KMS-11 (cell line): ENCODE data around the gene ABCC2.

Experiments
- H2AFZ ChIP-seq: fragments of 200-600 bp; sonication (generic); 2 replicates; pipeline ENCODE4 v1.6.1; 2016; ENCODE audit warnings: antibody characterized with exemption, mixed run types, low read depth
- H3K27ac ChIP-seq: fragments of 200-600 bp; sonication (generic); 2 replicates; pipeline ENCODE4 v1.6.1; 2016; ENCODE audit warnings: mild to moderate bottlenecking, mixed run types
- H3K27me3 ChIP-seq: fragments of 200-600 bp; sonication (generic); 2 replicates; pipeline ENCODE4 v1.6.1; 2017; ENCODE audit warnings: mild to moderate bottlenecking, low read depth, mixed run types, moderate library complexity; ENCODE audit not compliant: insufficient read depth
- H3K36me3 ChIP-seq: fragments of 200-600 bp; sonication (generic); 2 replicates; pipeline ENCODE4 v1.6.1; 2017; ENCODE audit warnings: mild to moderate bottlenecking, mixed run types; ENCODE audit not compliant: insufficient read depth
- H3K4me1 ChIP-seq: fragments of 200-600 bp; sonication (generic); 2 replicates; pipeline ENCODE4 v1.6.1; 2016; ENCODE audit warnings: mild to moderate bottlenecking, low read depth, mixed run types; ENCODE audit not compliant: poor library complexity, severe bottlenecking
- H3K4me2 ChIP-seq: fragments of 200-600 bp; sonication (generic); 2 replicates; pipeline ENCODE4 v1.7.0; 2016; ENCODE audit warnings: mild to moderate bottlenecking, mixed run types
- H3K4me3 ChIP-seq: fragments of 200-600 bp; sonication (generic); IDR thresholded peaks from 2 replicates; pipeline ENCODE4 v1.6.1; 2017; ENCODE audit warnings: low read depth, low read length, mixed read lengths; ENCODE audit not compliant: insufficient read depth
- H3K79me2 ChIP-seq: fragments of 200-600 bp; sonication (generic); 2 replicates; pipeline ENCODE4 v1.6.1; 2016; ENCODE audit warnings: low read depth, mixed run types; ENCODE audit not compliant: insufficient read depth
- H3K9ac ChIP-seq: fragments of 200-600 bp; sonication (generic); 2 replicates; pipeline ENCODE4 v1.6.1; 2016; ENCODE audit warnings: mild to moderate bottlenecking, mixed run types
- H4K20me1 ChIP-seq: fragments of 200-600 bp; sonication (generic); 2 replicates; pipeline ENCODE4 v1.6.1; 2016; ENCODE audit warnings: mild to moderate bottlenecking, mixed run types; ENCODE audit not compliant: insufficient read depth
- TF ChIP-seq, protein P1 (sequence below): fragments of 200-600 bp; sonication (generic); conservative IDR thresholded peaks from 2 replicates; pipeline ENCODE4 v1.6.1; 2017; ENCODE audit warnings: low read depth, mild to moderate bottlenecking, antibody characterized with exemption, low read length, moderate library complexity, mixed read lengths

Gene ABCC2

DNA sequence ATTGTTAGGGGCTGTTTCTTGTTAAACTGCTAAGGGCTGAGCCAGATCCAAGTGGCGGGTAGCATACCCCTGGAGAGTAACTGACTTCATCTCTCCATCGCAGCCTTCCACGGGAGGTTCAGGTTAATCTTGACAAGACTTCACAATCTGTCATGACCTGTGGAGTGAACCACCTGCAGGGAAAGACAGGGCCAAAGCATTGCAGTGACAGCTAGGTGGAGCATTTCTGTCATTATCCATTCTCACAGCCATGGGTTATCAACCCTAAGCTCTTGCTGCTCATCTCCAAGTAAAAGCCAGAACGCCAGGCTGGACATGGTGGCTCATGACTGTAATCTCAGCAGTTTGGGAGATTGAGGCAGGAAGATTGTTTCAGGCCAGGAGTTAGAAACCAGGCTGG, 17.2 kb downstream of the ABCC2 start:
- Histone ChIP-seq H3K36me3 (no peaks in the 10 kb centered on the region), H4K20me1 (no peaks in the 10 kb centered on the region), H3K27me3 (no peaks in the 10 kb centered on the region), H3K9ac (no peak overlapping the region), H3K4me1 (no peaks in the 10 kb centered on the region), H3K4me3 (no peak overlapping the region), H3K4me2 (no peak overlapping the region), H3K79me2 (no peaks in the 10 kb centered on the region), H3K27ac (no peak overlapping the region), H2AFZ (no peak overlapping the region)
- TF ChIP-seq, protein P1, sequence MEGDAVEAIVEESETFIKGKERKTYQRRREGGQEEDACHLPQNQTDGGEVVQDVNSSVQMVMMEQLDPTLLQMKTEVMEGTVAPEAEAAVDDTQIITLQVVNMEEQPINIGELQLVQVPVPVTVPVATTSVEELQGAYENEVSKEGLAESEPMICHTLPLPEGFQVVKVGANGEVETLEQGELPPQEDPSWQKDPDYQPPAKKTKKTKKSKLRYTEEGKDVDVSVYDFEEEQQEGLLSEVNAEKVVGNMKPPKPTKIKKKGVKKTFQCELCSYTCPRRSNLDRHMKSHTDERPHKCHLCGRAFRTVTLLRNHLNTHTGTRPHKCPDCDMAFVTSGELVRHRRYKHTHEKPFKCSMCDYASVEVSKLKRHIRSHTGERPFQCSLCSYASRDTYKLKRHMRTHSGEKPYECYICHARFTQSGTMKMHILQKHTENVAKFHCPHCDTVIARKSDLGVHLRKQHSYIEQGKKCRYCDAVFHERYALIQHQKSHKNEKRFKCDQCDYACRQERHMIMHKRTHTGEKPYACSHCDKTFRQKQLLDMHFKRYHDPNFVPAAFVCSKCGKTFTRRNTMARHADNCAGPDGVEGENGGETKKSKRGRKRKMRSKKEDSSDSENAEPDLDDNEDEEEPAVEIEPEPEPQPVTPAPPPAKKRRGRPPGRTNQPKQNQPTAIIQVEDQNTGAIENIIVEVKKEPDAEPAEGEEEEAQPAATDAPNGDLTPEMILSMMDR: no peak

DNA sequence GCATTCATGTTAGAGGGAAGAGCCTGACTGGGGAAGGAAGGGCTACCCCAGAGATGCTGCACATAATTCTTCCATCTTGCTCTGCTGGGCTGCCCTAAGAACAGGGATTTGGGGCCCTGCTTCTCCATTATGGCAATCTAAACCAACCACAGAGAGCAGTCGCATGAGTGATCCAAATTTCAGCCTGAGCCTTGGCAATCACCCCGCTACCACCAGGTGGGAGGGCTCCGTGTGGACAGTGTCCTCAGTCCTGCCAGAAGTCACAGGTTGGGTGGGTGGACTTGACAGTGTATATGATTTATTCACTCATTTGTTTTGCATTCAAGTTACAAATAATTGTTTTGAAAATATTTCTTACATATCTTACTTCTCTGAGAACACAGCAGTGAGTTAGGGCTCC, 22.0 kb downstream of the ABCC2 start:
- Histone ChIP-seq H3K9ac (no peak overlapping the region), H3K27me3 (no peaks in the 10 kb centered on the region), H3K4me1 (no peaks in the 10 kb centered on the region), H3K27ac (no peak overlapping the region), H2AFZ (no peak overlapping the region), H4K20me1 (no peaks in the 10 kb centered on the region), H3K79me2 (no peaks in the 10 kb centered on the region), H3K4me2 (no peak overlapping the region), H3K4me3 (no peak overlapping the region), H3K36me3 (no peaks in the 10 kb centered on the region)
- TF ChIP-seq, protein P1: no peak

- Histone ChIP-seq H3K4me2 (no peak overlapping the region), H3K4me3 (no peak overlapping the region), H3K27ac (no peak overlapping the region), H3K4me1 (no peaks in the 10 kb centered on the region), H4K20me1 (no peaks in the 10 kb centered on the region), H3K27me3 (no peaks in the 10 kb centered on the region), H3K9ac (no peak overlapping the region), H3K36me3 (no peaks in the 10 kb centered on the region), H2AFZ (no peak overlapping the region), H3K79me2 (no peaks in the 10 kb centered on the region)
- TF ChIP-seq, protein P1: no peak
Measured at GRCh38 chr10:99805190-99805589, 22.8 kb downstream of the ABCC2 start.

DNA sequence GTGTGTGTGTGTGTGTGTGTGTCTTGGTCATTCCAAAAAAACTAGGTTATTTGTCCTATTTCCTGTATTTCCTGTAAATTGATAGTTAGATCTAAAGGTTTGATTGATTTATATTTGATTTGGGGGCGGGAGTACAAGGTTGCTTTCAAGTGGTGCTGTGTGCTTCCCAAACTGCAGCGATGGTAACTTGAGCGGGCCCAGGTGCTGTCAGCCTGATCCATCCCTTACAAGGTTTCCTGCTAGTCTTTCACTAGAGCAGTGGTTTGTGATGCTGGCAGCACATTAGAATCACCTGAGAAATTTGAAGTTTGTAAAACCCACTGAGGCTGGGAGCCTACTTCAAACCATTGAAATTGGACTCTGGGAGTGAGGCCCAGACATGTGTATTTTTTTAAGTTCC, 23.7 kb downstream of the ABCC2 start:
- H3K4me3 ChIP-seq: no peak overlapping the region
- no peak overlapping the region for H3K27ac ChIP-seq
- no peak overlapping the region for H3K4me2 ChIP-seq
- H4K20me1 ChIP-seq: no peaks in the 10 kb centered on the region
- H3K27me3 ChIP-seq: no peaks in the 10 kb centered on the region
- H2AFZ ChIP-seq: no peak overlapping the region
- H3K79me2 ChIP-seq: no peaks in the 10 kb centered on the region
- H3K9ac ChIP-seq: no peak overlapping the region
- H3K36me3 ChIP-seq: no peaks in the 10 kb centered on the region
- no peaks in the 10 kb centered on the region for H3K4me1 ChIP-seq
- TF ChIP-seq, protein P1: no peak
